NCI-H460 (cell line): Measurements from ENCODE around the gene CADPS. TPM values are rescaled to one million over a fixed set of nuclear protein-coding genes. Genes with fewer than 3 reads are reported as not detected.

Experiments used
- DNase-seq: peaks from one replicate; pipeline ENCODE4 v3.0.0-alpha.2; 2016; ENCODE audit warnings: low read depth; ENCODE audit errors: extremely low read depth
- total RNA-seq: library from RNA; depleted of rRNA; stranded (reverse); fragments of >200 nt; shearing (Covaris generic); gene quantifications from 2 replicates; pipeline ENCODE4 v1.2.3, GENCODE V29; 2014

CADPS gene
- total RNA-seq, 1 experiment from 2014 or later, result not detected

GRCh38 chr3:62532796-62533195, 342.4 kb downstream of the CADPS start:
- DNase-seq, result no peak

DNA sequence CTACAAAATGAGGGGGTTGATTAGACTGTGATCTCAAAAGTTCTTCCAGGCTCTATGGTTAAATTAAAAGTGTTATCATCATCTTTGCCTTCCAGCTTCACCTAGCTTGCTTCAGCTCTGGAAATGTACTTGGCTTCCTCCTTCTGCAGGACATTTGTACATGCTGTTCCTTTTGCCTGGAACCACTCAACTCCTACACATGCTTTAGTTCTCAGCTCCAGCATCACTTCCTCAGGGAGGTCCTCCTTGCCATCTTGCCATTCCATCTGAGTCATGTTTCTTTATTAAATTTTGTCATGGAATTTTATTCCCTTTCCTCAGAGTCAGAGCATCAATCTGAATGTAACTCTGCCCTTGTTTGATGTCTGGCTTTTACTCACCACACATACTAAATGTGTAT, 343.2 kb downstream of the CADPS start:
- no peak for DNase-seq

DNA sequence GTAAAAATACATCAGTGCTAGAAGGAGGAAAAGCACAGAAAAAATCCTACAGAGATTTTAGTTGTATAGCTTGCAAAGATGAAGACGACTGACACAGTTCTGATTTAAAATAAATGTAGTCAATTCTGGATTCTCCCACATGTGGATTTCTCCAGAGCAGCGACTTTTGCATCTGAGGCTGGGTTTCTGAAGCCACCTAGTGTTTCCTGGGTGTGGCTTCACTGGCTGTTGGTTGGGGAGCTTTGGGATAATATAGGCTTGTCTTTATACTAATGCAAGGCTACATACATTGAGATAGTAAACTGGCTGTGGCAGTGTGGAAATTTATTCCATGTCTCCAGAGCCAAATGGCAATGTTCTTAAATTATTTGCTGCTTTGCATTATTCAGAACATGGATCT, 343.7 kb downstream of the CADPS start:
- DNase-seq, result no peak

DNA sequence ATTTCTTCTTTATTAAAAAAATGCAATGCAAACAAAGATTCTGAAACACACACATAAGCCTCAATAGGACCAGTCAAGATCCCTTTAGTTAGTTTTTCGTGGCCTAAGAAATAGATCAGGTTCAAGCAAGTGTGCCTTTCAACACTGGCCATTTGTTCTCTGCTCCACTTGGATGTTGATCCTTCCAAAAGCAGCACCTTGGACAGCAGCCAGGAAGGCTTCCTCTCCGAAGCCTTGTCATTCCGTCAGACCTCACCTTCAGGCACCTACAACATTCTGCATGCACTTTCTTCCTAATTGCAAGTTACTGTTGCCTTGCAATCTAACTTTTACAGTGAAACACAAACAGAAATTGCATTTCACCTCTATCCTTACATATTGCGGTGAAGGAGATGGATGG, 346.0 kb downstream of the CADPS start:
- DNase-seq, result peak; percentile 14

DNA sequence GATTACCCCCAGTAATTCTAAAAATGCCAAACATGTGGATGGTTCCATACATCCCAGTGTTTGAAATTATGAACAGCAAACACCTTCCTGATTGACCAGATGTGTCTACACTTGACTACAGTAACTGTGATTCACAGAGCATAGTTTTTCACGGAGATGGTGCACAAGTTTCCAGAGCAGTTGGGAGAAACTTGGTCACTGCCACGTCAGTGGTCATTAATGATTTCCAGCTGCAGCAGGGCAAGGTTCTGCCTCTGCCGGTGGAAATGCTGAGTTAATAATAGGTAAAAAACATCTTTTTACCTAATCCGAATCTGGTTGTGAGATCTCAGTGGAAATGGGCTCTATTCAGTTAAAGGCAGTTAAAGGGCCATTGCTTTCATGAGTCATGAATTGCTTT, 347.7 kb downstream of the CADPS start:
- no peak for DNase-seq

DNA sequence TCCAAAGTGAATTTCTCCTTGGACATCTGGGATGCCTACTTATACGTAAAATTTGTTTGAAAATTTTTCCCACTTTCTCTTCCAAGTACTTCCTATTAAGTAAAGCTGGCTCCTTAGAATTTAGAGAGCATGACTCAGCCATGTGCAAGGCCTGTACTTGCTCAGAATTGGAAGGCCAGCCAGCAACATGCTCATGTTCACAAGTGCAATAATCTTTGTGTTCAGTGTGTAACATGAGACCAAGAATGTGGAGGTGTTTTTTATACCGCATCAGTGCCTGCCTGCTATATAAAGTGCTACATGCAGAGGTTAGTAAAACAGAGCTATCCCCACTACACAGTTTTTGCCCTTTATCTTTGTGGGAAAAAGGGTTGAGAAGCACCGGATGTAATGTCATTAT, 349.9 kb downstream of the CADPS start:
- DNase-seq, result no peak

DNA sequence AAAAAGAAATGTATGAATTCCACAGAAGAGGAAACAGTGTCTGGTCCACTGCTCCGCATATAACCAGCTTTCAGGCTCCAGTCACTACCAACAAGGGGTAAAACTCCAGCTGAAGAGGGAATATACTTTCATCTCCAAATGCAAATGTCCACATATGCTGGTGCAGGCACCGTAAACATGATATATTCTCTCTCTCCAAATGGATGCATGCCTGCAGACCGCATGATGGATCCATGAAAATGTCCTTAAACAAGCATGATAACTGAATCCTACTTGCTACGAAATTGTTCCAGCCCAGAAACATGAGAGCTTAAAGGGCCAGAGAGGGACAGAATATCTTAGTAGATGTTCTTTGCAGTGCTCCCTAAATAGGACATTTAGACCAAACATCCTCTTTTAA, 351.5 kb downstream of the CADPS start:
- DNase-seq, result no peak

DNA sequence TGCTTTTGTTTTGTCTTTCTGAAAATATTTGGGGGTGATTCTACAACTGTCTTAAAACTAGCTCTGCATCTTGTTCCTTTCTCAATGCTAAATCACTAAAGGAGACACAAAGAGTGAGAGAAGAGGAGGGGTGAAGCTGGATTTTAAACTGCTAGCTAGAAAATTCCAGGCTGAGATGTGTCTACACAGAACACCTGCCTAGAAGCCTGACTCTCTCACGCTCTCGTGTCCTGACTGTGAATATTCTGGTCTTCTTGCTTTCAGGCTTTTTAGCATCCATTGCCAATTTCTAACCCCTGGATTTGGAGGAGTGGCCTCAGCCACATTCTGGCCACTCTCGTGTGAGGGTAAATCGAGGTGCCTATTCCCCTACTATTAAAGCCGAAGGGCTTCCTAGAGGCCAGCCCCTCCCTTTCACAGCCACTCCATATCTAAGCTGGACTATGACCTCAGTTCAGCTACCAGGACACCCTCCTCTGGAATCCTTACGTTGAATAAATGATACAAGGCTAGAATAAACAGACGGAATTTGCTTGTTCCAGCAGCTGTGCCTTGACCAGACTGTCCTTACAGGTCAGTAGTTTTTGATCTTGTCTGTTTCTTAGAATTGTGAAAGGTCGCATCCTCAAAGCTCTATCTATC, 353.6 kb downstream of the CADPS start:
- DNase-seq, result no peak

DNA sequence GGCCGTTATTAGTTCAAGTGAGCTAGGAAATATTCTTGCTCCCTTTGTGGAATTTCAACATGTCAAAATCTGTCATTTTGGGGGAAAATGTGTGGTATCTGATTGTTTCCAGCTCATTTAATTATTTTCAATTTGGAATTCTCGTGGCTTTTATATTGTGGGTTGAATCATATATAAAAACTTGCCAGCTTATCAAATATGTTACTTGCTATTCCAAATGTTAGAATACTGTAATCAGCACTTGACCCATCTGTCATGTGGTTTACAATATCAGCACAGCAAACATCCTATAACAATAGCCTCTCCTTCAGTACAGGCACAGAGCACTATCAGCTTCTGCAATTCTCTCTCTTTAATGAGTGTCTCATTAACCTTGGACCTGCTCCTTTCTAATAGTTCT, 371.7 kb downstream of the CADPS start:
- DNase-seq, result no peak

- DNase-seq, result no peak
Measured at GRCh38 chr3:62502315-62503300, 372.6 kb downstream of the CADPS start.

- DNase-seq, result no peak
Measured at GRCh38 chr3:62501289-62501668, 373.9 kb downstream of the CADPS start.

GRCh38 chr3:62500556-62501288, 374.5 kb downstream of the CADPS start:
- no peak for DNase-seq

- no peak for DNase-seq
Measured at GRCh38 chr3:62497156-62497555, 378.1 kb downstream of the CADPS start.

GRCh38 chr3:62496503-62496902, 378.7 kb downstream of the CADPS start:
- DNase-seq, result no peak

GRCh38 chr3:62493109-62493801, 382.0 kb downstream of the CADPS start:
- DNase-seq, result no peak

- no peak for DNase-seq
Measured at GRCh38 chr3:62482961-62483360, 392.3 kb downstream of the CADPS start.

DNA sequence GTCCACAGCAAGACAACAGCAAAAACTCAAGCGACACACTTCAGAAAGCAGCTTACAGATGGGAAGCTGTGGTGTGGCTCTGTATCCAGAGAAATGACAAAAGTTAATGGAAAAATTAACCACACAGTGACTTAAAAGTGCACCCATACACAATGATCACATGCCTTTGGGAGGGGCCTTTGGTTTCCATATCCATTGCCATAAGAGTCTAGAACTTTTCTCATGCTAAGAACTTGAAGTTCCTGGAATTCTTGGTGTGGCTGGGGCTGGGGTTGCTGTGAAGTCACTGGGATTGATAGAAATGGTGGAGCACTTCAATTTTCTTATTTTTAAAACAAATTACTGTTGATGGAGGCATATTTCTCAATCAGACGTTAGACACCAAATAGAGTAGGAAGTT, 393.3 kb downstream of the CADPS start:
- no peak for DNase-seq

GRCh38 chr3:62480056-62480455, 395.2 kb downstream of the CADPS start:
- DNase-seq, result no peak

DNA sequence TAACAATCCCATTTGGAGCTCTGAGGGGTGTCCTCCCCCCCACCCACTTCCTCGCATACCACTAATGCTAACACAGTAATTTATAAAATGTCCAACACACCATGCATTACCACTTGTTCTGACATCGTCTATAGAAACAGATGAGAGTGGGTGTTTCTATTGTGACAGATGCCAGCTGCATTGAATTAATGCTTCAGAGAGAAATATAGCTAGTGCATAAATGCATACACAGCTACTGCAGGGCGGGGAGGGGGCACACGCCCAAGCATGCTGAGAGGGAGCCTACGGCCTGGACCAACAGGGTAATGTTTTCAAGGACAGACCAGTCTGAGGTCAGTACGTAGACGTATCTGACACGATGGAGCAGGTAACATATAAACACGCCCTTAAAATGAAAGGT, 395.9 kb downstream of the CADPS start:
- no peak for DNase-seq

DNA sequence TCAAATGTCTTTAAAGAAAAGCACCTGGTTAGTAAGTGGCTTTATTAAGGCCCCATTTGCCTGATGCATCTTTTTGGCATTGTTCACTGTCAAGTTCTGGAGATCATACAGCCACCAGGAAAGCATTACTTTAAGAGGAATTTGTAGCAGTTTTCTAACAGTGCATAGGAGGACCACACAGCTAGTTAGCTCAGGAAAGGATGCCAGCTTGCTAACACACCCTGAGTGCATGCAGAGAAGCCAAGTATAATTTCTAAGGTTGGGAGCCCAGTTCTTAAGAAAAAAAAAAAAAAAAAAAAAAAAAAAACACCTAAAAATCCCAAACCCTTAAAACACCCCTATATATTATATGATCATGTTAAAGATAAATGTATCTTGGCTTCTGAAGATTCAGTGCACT, 399.9 kb downstream of the CADPS start:
- DNase-seq, result no peak
